Panc1 (cell line): ENCODE results near the gene RSPH1.

Experiments used
- POLR2AphosphoS5 ChIP-seq: IDR thresholded peaks from 2 replicates; pipeline ENCODE4 v1.6.1; 2012; ENCODE audit warnings: mild to moderate bottlenecking, low read depth, low read length, moderate library complexity
- TCF7L2 ChIP-seq: IDR thresholded peaks from 2 replicates; pipeline ENCODE4 v1.6.1; 2011; ENCODE audit warnings: mild to moderate bottlenecking, low read depth, low read length, inconsistent platforms
- TF ChIP-seq, protein P1 (sequence below): fragments of 450-650 bp; IDR thresholded peaks from 2 replicates; pipeline ENCODE4 v1.5.1; 2017; ENCODE audit warnings: mild to moderate bottlenecking
- TF ChIP-seq, protein P2 (sequence below), 2 experiments: IDR thresholded peaks; 2 replicates each; pipeline ENCODE4 v1.6.1; 2011 to 2012; ENCODE audit warnings: low read depth in 2 of 2, control low read depth in 1 of 2, low read length in 1 of 2, mild to moderate bottlenecking in 1 of 2, moderate library complexity in 1 of 2; ENCODE audit not compliant: insufficient read depth in 1 of 2

DNA sequence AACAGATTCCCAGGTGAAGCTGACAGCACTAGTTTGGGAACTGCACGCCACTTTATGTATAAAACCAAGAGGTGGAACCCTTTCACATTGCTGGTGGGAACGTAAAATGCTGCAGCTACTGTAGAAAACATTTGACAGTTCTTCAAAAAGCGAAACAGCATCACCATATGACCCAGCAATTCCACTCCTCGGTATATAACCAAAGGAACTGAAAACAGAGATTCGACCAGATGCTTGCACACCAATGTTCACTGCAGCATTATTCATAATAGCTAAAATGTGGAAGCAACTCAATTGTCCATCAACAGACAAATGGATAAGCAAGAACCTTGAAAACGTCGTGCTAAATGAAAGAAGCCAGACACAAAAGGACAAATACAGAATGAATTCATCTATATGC is 17.5 kb downstream of the RSPH1 start:
- TF ChIP-seq, protein P1, sequence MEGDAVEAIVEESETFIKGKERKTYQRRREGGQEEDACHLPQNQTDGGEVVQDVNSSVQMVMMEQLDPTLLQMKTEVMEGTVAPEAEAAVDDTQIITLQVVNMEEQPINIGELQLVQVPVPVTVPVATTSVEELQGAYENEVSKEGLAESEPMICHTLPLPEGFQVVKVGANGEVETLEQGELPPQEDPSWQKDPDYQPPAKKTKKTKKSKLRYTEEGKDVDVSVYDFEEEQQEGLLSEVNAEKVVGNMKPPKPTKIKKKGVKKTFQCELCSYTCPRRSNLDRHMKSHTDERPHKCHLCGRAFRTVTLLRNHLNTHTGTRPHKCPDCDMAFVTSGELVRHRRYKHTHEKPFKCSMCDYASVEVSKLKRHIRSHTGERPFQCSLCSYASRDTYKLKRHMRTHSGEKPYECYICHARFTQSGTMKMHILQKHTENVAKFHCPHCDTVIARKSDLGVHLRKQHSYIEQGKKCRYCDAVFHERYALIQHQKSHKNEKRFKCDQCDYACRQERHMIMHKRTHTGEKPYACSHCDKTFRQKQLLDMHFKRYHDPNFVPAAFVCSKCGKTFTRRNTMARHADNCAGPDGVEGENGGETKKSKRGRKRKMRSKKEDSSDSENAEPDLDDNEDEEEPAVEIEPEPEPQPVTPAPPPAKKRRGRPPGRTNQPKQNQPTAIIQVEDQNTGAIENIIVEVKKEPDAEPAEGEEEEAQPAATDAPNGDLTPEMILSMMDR, result no peak
- TF ChIP-seq POLR2AphosphoS5 (no peak), TCF7L2 (no peak)
- TF ChIP-seq, protein P2, sequence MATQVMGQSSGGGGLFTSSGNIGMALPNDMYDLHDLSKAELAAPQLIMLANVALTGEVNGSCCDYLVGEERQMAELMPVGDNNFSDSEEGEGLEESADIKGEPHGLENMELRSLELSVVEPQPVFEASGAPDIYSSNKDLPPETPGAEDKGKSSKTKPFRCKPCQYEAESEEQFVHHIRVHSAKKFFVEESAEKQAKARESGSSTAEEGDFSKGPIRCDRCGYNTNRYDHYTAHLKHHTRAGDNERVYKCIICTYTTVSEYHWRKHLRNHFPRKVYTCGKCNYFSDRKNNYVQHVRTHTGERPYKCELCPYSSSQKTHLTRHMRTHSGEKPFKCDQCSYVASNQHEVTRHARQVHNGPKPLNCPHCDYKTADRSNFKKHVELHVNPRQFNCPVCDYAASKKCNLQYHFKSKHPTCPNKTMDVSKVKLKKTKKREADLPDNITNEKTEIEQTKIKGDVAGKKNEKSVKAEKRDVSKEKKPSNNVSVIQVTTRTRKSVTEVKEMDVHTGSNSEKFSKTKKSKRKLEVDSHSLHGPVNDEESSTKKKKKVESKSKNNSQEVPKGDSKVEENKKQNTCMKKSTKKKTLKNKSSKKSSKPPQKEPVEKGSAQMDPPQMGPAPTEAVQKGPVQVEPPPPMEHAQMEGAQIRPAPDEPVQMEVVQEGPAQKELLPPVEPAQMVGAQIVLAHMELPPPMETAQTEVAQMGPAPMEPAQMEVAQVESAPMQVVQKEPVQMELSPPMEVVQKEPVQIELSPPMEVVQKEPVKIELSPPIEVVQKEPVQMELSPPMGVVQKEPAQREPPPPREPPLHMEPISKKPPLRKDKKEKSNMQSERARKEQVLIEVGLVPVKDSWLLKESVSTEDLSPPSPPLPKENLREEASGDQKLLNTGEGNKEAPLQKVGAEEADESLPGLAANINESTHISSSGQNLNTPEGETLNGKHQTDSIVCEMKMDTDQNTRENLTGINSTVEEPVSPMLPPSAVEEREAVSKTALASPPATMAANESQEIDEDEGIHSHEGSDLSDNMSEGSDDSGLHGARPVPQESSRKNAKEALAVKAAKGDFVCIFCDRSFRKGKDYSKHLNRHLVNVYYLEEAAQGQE (IDR thresholded peaks at IDR 0.05; ENCODE audit: insufficient read depth in 1 of 2, low read depth in 2 of 2, low read length in 1 of 2), result no peak
